Cardiac septum (tissue), 1 donor: ENCODE data around the gene CHMP2A. TPM values are rescaled to one million over a fixed set of nuclear protein-coding genes. Genes with fewer than 3 reads are reported as not detected.

Source experiments
- DNase-seq: peaks from one replicate; pipeline ENCODE4 v3.0.0-alpha.2; 2020; ENCODE audit warnings: low spot score
- intact Hi-C: fragments of 100-400 bp; cut with DNase I; formaldehyde crosslinking; loops from one replicate; pipeline ENCODE4 v1.14.0; 2022
- total RNA-seq: library from RNA; stranded (reverse); fragmentation: NEBNext Ultra II Directional; extraction: Animal tissue kit (Norgen Biotek cat#: 25700); gene quantifications from one replicate; pipeline ENCODE4 v1.2.1, GENCODE V29; 2021
- donor health status: DM: no; HTN: no; CAD: no.

The CHMP2A gene
- total RNA-seq, 1 donor from 2014 or later: 138 TPM

GRCh38 chr19:58571575-58571947 lies 16.7 kb upstream of the CHMP2A start:
- intact Hi-C loops: no loop called here
- DNase-seq: peak; percentile 68

- DNase-seq: peak; percentile 66
- intact Hi-C loops: no loop called here
These were observed 16.1 kb upstream of the CHMP2A start for GRCh38 chr19:58570770-58571574.

- DNase-seq: peak; percentile 66
- intact Hi-C loops: no loop called here
These were observed 15.2 kb upstream of the CHMP2A start for GRCh38 chr19:58569943-58570670.

- peak; percentile 43 for DNase-seq
- intact Hi-C loops: no loop called here
These were observed 14.5 kb upstream of the CHMP2A start for GRCh38 chr19:58569191-58569942.

- peak; percentile 54 for DNase-seq
- intact Hi-C loops: no loop called here
These were observed 13.7 kb upstream of the CHMP2A start for GRCh38 chr19:58568453-58569130.

GRCh38 chr19:58566989-58567388 lies 12.1 kb upstream of the CHMP2A start:
- intact Hi-C loops: no loop called here
- DNase-seq: no peak

GRCh38 chr19:58563823-58564222 lies 8.9 kb upstream of the CHMP2A start:
- no peak for DNase-seq
- intact Hi-C loops: no loop called here

- no peak for DNase-seq
- intact Hi-C loops: no loop called here
These were observed 8.2 kb upstream of the CHMP2A start for GRCh38 chr19:58563034-58563573.

GRCh38 chr19:58562122-58563033 lies 7.5 kb upstream of the CHMP2A start:
- intact Hi-C loops: no loop called here

GRCh38 chr19:58561373-58562121 lies 6.6 kb upstream of the CHMP2A start:
- intact Hi-C loops: no loop called here
- DNase-seq: no peak

More at GRCh38 chr19:58562122-58563033, 7.5 kb upstream of the CHMP2A start:
- DNase-seq: no peak

GRCh38 chr19:58560921-58561320 lies 6.0 kb upstream of the CHMP2A start:
- no peak for DNase-seq
- intact Hi-C loops: no loop called here

- DNase-seq: no peak
These were observed 5.3 kb upstream of the CHMP2A start for GRCh38 chr19:58560007-58560887.

GRCh38 chr19:58559275-58560006 lies 4.5 kb upstream of the CHMP2A start:
- DNase-seq: peak; percentile 95
- intact Hi-C loops: loop anchor here (1.0 kb wide), 1 partner anchor 13 kb away; no protein-coding TSS in a partner anchor

More at GRCh38 chr19:58560007-58560887, 5.3 kb upstream of the CHMP2A start:
- intact Hi-C loops: no loop called here

GRCh38 chr19:58558623-58559274 lies 3.8 kb upstream of the CHMP2A start:
- intact Hi-C loops: loop anchor here (1.0 kb wide), 1 partner anchor 14 kb away; no protein-coding TSS in a partner anchor
- peak; percentile 100 for DNase-seq

GRCh38 chr19:58558066-58558622 lies 3.2 kb upstream of the CHMP2A start, which contains the start of gene UBE2M:
Gene UBE2M, minus strand, starts transcription at chr19:58558611. Its CDS starts 230 bp downstream, at chr19:58558381.
- intact Hi-C loops: no loop called here
- DNase-seq: no peak
